Keratinocyte (primary cell): ENCODE results near the gene FAM83D. TPM values are rescaled to one million over a fixed set of nuclear protein-coding genes. Genes with fewer than 3 reads are reported as not detected.

Source experiments
- DNase-seq: peaks from one replicate; pipeline ENCODE4 v3.0.0-alpha.2; 2011; ENCODE audit warnings: low read depth, missing footprints, low spot score
- FAIRE-seq: peaks from 2 replicates; lab custom pipeline; 2011; peaks lifted over from hg19 to GRCh38; lab: Jason Lieb, UNC
- H2AFZ ChIP-seq: 2 replicates; pipeline ENCODE4 v1.6.0; 2012; ENCODE audit warnings: low read length, control low read depth, inconsistent platforms; ENCODE audit not compliant: control insufficient read depth
- H3K27ac ChIP-seq: 2 replicates; pipeline ENCODE4 v1.5.1; 2011; ENCODE audit warnings: low read length; ENCODE audit not compliant: control insufficient read depth, insufficient read depth
- H3K27me3 ChIP-seq: 3 replicates; pipeline ENCODE4 v1.6.0; 2011; ENCODE audit warnings: low read length; ENCODE audit not compliant: control insufficient read depth, insufficient read depth; ENCODE audit errors: extremely low read depth
- H3K36me3 ChIP-seq, 2 experiments: 2 replicates in 1 of 2; 3 replicates in 1 of 2; pipeline ENCODE4 v1.5.1; 2011; ENCODE audit warnings: low read length in 2 of 2, mild to moderate bottlenecking in 1 of 2; ENCODE audit not compliant: control insufficient read depth in 2 of 2, insufficient read depth in 2 of 2; ENCODE audit errors: extremely low read depth in 1 of 2
- H3K4me1 ChIP-seq: 3 replicates; pipeline ENCODE4 v1.5.1; 2011; ENCODE audit warnings: low read length; ENCODE audit not compliant: control insufficient read depth, insufficient read depth; ENCODE audit errors: extremely low read depth
- H3K4me2 ChIP-seq: 3 replicates; pipeline ENCODE4 v1.6.0; 2011; ENCODE audit warnings: low read depth, low read length; ENCODE audit not compliant: control insufficient read depth, insufficient read depth; ENCODE audit errors: extremely low read depth
- H3K4me3 ChIP-seq, 3 experiments: fragments of 200-600 bp in 1 of 3; sonication (generic) in 1 of 3; 2 replicates in 2 of 3; 3 replicates in 1 of 3; pipeline ENCODE4 v1.5.1; 2011 to 2016; ENCODE audit warnings: low read length in 3 of 3, mild to moderate bottlenecking in 3 of 3, control low read depth in 2 of 3, inconsistent platforms in 1 of 3, low read depth in 1 of 3, mixed read lengths in 1 of 3, mixed run types in 1 of 3, moderate library complexity in 1 of 3; ENCODE audit not compliant: control insufficient read depth in 2 of 3, insufficient read depth in 2 of 3; ENCODE audit errors: extremely low read depth in 1 of 3
- H3K79me2 ChIP-seq: 2 replicates; pipeline ENCODE4 v1.6.0; 2012; ENCODE audit warnings: low read length; ENCODE audit not compliant: control insufficient read depth, insufficient read depth
- H3K9ac ChIP-seq: 3 replicates; pipeline ENCODE4 v1.6.0; 2011; ENCODE audit warnings: low read length; ENCODE audit not compliant: control insufficient read depth, insufficient read depth; ENCODE audit errors: extremely low read depth
- H3K9me1 ChIP-seq: 3 replicates; pipeline ENCODE4 v1.6.0; 2011; ENCODE audit warnings: low read length; ENCODE audit not compliant: control insufficient read depth, insufficient read depth; ENCODE audit errors: extremely low read depth
- H3K9me3 ChIP-seq: 2 replicates; pipeline ENCODE4 v1.5.1; 2012; ENCODE audit warnings: low read depth, low read length; ENCODE audit not compliant: control insufficient read depth
- H4K20me1 ChIP-seq: 3 replicates; pipeline ENCODE4 v1.6.0; 2011; ENCODE audit warnings: low read length; ENCODE audit not compliant: control insufficient read depth, insufficient read depth; ENCODE audit errors: extremely low read depth
- EZH2 ChIP-seq: IDR thresholded peaks from one replicate; pipeline ENCODE4 v1.6.1; 2012; ENCODE audit warnings: inconsistent platforms, mild to moderate bottlenecking, low read length, moderate library complexity
- dilution Hi-C: fragments of 300-500 bp; cut with MboI; formaldehyde crosslinking; loops from one replicate; pipeline ENCODE4 v1.7.0; 2020; ENCODE audit warnings: low sequenced_read_pairs; ENCODE audit not compliant: extremely low pct_ligation_motif_present
- polyA plus RNA-seq, 5 experiments: library from polyadenylated mRNA; depleted of rRNA in 3 of 5; stranded (reverse) in 3 of 5; stranded (forward) in 1 of 5; unstranded in 1 of 5; fragments of >200 nt; gene quantifications; 1 replicate in 1 of 5; 2 replicates in 3 of 5; 3 replicates in 1 of 5; pipeline versions ENCODE4 v1.2.1 to v1.2.3, GENCODE V29; 2011 to 2012; ENCODE audit warnings: missing spikeins in 2 of 5, low read depth in 1 of 5, low replicate concordance in 1 of 5
- TF ChIP-seq, protein P1 (sequence below), 3 experiments: IDR thresholded peaks in 1 of 3; conservative IDR thresholded peaks in 1 of 3; optimal IDR thresholded peaks in 1 of 3; 2 replicates in 2 of 3; 3 replicates in 1 of 3; pipeline versions ENCODE3 to v1.5.1; 2011; ENCODE audit warnings: low read length in 3 of 3, mild to moderate bottlenecking in 3 of 3, moderate library complexity in 2 of 3, control low read depth in 1 of 3, inconsistent platforms in 1 of 3; ENCODE audit not compliant: insufficient read depth in 2 of 3; ENCODE audit errors: extremely low read depth in 1 of 3

The FAM83D gene
- polyA plus RNA-seq, 1 donor (not counting 4 experiments of a cell fraction or from before 2014, with no cell fraction given): 32.1 TPM

DNA sequence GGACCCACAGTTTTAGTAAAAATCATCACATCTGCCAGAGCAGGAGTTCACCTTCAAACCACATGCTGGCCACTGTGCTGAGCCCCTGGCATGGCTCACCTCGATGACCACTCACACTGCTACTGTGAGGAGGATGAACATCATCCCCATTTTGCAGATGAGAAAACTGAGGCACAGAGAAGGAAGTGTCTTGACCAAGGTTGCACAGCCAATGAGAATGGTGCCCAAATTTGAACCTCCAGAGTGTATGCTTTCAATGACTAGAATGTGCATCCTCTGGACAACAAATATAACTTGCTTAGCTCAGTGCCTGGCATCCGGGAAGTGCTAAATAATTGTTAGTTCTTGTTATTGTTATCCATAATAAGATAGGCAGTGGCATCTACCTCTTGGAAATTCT lies 37.2 kb upstream of the FAM83D start:
- no peak overlapping the region for H3K4me2 ChIP-seq
- H3K27ac ChIP-seq: no peak overlapping the region
- H3K9me3 ChIP-seq: no peaks in the 10 kb centered on the region
- dilution Hi-C loops: no loop called here
- no peak for TF ChIP-seq EZH2
- TF ChIP-seq, protein P1, sequence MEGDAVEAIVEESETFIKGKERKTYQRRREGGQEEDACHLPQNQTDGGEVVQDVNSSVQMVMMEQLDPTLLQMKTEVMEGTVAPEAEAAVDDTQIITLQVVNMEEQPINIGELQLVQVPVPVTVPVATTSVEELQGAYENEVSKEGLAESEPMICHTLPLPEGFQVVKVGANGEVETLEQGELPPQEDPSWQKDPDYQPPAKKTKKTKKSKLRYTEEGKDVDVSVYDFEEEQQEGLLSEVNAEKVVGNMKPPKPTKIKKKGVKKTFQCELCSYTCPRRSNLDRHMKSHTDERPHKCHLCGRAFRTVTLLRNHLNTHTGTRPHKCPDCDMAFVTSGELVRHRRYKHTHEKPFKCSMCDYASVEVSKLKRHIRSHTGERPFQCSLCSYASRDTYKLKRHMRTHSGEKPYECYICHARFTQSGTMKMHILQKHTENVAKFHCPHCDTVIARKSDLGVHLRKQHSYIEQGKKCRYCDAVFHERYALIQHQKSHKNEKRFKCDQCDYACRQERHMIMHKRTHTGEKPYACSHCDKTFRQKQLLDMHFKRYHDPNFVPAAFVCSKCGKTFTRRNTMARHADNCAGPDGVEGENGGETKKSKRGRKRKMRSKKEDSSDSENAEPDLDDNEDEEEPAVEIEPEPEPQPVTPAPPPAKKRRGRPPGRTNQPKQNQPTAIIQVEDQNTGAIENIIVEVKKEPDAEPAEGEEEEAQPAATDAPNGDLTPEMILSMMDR (optimal IDR thresholded peaks at IDR 0.05 in 1 of 3, IDR thresholded peaks at IDR 0.05 in 1 of 3, conservative IDR thresholded peaks at IDR 0.05 in 1 of 3; ENCODE audit: extremely low read depth in 1 of 3, insufficient read depth in 2 of 3, low read length in 3 of 3): no peak
- H3K79me2 ChIP-seq: no peaks in the 10 kb centered on the region
- no peaks in the 10 kb centered on the region for H3K36me3 ChIP-seq
- DNase-seq (no peak), FAIRE-seq (no peak)
- H3K9ac ChIP-seq: no peak overlapping the region
- H4K20me1 ChIP-seq: peaks cover 2% of the 10 kb centered on the region
- peaks cover 5% of the 10 kb centered on the region for H3K27me3 ChIP-seq
- no peaks in the 10 kb centered on the region for H3K9me1 ChIP-seq
- H2AFZ ChIP-seq: no peak overlapping the region
- H3K4me3 ChIP-seq: no peak overlapping the region
- no peaks in the 10 kb centered on the region for H3K4me1 ChIP-seq

DNA sequence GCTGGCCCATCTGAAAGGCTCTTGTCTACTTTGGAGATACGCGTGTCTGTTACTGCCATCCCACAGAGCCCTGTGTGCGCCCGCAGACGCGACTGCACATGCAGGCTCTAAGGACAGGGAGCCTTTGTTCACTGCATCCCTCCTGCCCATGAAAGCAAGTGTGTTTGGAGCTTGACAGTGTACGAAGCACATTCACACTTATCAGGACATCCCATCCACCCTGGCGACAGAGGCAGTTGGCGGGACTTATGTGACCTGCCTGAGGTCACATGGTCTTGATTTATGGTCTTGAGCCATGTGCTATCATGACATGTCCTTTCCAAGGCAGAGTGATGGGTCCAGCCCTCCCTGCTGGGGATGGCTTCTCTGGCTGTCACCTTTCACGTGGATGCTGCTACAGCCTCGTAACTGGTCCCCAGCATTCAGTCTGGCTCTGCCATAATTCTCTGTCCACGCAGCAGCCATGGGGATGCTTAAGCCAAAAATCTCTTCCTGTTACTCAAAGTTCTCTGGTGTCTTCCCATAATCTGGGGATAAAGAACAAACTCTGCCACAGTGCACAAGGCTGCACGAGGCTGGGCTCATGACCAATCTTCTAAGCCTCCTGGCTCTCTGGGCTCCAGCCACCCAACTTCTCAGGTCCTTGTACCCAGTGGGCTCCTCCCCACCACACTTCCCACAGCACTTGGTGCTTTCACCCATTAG lies 36.3 kb upstream of the FAM83D start:
- H3K4me3 ChIP-seq: no peak overlapping the region
- no peak overlapping the region for H3K9ac ChIP-seq
- H3K36me3 ChIP-seq: no peaks in the 10 kb centered on the region
- H3K27me3 ChIP-seq: peaks cover 5% of the 10 kb centered on the region
- H3K79me2 ChIP-seq: no peaks in the 10 kb centered on the region
- H3K27ac ChIP-seq: no peak overlapping the region
- H2AFZ ChIP-seq: no peak overlapping the region
- dilution Hi-C loops: no loop called here
- peaks cover 2% of the 10 kb centered on the region for H4K20me1 ChIP-seq
- no peaks in the 10 kb centered on the region for H3K9me1 ChIP-seq
- TF ChIP-seq EZH2: no peak
- TF ChIP-seq, protein P1 (optimal IDR thresholded peaks at IDR 0.05 in 1 of 3, IDR thresholded peaks at IDR 0.05 in 1 of 3, conservative IDR thresholded peaks at IDR 0.05 in 1 of 3; ENCODE audit: extremely low read depth in 1 of 3, insufficient read depth in 2 of 3, low read length in 3 of 3): no peak
- DNase-seq (no peak), FAIRE-seq (no peak)
- no peaks in the 10 kb centered on the region for H3K9me3 ChIP-seq
- no peak overlapping the region for H3K4me2 ChIP-seq
- H3K4me1 ChIP-seq: no peaks in the 10 kb centered on the region
